Measurements from ENCODE around the gene TRPM3.
"Not testable (repeated sequence)": the region's sequence is repeated elsewhere in the genome, so short reads cannot be mapped to it uniquely, and the experiment has no call there.

The TRPM3 gene

DNA sequence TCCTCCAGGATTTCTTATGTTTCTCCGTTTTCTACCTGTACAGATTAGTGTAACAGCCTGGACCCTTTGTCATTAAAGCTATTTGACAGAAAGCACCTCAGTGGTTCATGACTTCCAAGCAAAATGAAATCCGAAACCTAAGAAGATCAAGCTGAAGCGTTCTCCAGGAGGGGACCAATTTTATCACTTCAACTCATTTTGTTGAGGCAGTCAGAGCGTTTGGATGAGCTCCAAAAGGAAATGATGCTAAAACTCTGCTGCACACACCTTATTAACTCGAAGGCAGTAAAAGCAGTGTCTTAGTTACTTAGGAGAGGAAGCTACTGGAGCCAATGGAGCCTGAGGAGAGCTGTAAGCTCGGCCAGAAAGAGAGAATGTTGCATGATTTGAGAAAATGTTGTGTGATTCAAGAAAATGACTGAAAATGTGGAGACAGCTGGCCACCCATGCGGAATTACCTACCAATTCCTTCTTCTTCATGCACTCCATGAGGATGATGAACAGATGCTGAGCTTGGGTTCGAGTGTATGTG lies 360.2 kb downstream of the TRPM3 start:
- DNase-seq (ENCODE audit: low read depth in 2 of 2): no peak

DNA sequence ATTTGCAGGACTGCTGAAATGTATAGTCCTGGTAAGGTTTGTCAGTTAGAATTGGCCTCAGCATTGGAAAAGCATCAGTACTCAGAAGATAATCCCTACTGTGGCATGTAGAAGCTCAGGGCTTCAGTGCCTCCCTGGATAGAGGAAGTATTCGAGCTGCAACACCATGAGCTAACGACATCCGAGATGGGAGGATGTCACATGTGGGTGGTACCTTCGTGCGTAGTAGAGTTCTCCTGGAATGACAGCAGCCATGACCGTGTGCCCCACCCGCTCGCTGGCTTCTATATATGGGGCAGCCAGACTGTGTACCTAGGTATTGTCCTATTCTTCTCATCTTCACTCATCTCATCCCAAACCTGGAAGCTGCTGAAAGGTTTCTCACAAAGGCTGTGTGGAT lies 361.2 kb downstream of the TRPM3 start:
- no peak for DNase-seq (ENCODE audit: low read depth in 2 of 2)

DNA sequence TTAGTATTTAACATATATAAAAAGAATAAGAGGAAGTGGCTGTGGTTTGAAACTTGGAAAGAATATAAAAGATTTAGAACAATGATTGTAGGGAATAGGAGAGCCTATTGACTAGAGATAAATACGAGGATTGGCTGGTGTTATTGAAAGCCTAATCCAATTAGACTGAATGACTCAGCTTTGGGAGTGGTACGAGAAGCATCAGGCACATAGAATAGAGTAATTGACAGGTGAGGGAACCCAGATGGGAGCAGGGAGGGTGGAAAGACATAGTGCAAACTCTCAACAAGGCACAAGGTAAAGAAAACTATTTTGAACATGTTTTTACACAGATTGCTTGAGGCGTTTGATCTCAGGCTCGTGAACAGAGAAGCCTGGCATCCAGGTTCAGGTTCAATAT lies 368.1 kb downstream of the TRPM3 start:
- DNase-seq (ENCODE audit: low read depth in 2 of 2): no peak

GRCh38 chr9:70749066-70749465 lies 372.4 kb downstream of the TRPM3 start:
- no peak for DNase-seq (ENCODE audit: low read depth in 2 of 2)

GRCh38 chr9:70747261-70747718 lies 374.1 kb downstream of the TRPM3 start:
- DNase-seq (ENCODE audit: low read depth in 2 of 2): no peak

DNA sequence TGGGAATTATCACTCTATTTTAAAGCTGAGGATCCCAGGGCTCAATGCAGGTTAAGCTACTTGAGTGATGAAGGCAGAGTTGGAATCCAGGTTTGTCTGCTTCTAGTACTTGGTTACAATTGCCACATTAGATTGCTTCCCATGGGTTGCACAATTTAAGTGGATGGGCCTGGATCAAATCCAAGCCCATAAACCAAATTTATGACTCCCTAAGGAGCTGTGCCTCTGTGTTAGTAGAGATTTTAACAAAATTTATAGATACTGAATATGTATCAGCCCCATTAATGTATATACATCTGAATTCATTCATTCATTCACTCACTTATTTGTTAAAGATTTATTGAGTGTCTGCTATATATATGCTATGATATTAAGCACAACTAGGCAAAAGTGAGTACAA lies 374.7 kb downstream of the TRPM3 start:
- DNase-seq (ENCODE audit: low read depth in 2 of 2): no peak

- DNase-seq (ENCODE audit: low read depth in 2 of 2): no peak
Measured at GRCh38 chr9:70746316-70746715, 375.1 kb downstream of the TRPM3 start.

- DNase-seq (ENCODE audit: low read depth in 2 of 2): not testable (repeated sequence)
Measured at GRCh38 chr9:70724794-70725193, 396.6 kb downstream of the TRPM3 start.

DNA sequence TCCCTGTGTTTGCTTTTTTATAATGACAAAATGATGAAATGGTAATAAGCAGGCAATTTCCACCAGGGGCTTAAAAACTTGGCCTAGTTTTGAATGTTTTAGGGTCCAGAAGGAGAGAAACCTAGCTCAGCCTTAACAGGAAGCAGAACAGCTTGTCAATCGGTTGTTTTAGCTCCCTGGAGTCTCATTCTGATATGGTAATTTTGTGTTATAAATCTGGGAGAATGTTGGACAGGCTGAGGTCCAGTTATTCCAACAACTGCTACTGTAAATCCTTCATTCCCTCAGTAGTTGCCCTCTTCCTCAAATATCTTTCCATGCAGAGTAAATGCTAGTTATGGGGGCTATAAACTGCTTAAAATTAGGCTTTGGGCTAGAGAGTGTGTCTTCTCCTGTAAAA lies 397.4 kb downstream of the TRPM3 start:
- not testable (repeated sequence) for DNase-seq (ENCODE audit: low read depth in 2 of 2)

GRCh38 chr9:70706797-70707196 lies 414.6 kb downstream of the TRPM3 start:
- DNase-seq (ENCODE audit: low read depth in 2 of 2): not testable (repeated sequence)

DNA sequence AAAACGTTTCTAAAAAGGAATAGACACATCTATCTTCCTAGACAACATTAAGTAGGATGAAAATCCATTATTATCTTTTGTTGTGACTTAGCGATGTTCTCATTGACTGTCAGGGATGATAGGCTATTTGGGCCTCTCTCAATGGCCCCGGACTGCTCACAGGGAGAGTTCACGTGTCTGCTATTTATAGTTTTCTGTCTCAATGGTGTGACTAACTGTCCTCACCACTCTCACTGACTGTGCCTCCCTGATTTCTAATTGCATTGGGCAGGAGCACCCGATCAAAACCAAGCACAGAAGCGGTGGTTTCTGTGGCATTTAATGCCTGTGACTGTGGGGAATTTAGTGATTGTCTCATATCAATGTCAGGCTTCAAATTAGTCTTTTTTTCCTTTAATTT lies 420.3 kb downstream of the TRPM3 start:
- DNase-seq (ENCODE audit: low read depth in 2 of 2): no peak

DNA sequence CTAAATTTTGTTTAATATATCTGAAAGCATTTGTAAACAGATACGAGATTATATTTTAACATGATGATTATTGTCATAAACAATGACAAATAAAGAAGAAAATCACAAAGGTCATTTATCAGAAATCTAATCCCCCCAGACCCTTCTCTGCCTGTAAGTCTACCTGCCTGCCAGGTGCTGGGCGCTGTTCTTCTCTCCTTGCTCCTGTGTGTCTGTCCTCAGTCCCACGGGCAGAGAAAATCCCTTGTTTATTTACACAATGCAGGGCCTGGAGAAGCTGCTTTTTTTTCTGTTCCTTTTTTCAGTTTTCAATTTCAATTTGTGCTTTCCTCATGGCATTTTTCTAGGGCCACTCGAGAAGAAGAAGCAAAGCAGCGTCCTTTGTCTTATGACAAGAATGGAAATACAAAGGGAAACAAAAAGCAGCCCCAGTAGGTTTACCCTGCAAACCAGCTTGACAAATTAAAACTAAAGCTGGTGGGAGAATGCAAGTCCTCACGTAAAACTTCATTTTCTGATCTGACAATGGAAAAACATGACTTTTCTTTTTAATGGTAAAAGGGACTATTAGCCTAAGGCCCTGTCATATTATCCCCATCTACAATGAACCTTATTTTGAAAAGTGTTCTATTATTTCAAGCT lies 424.6 kb downstream of the TRPM3 start:
- DNase-seq (ENCODE audit: low read depth in 2 of 2): no peak

GRCh38 chr9:70694758-70695157 lies 426.7 kb downstream of the TRPM3 start:
- DNase-seq (ENCODE audit: low read depth in 2 of 2): no peak

DNA sequence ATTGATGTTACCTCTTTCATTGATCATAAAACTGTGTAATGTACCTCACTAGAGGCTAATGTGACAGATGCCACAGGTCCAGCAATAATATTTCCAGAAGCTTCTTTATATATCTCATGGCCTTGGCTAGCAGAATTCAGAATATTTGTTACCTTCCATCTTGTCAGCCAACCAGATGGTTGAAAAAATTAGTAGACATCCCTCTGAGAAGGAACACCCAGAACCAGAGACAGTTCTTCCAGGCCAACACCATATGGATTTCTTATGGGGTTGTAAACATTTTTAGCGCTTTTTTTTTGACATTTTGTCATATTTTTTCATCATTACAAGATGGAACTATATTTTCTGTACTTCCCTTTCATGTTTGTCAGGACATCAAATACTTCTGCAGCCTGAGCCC lies 428.2 kb downstream of the TRPM3 start:
- DNase-seq (ENCODE audit: low read depth in 2 of 2): no peak

DNA sequence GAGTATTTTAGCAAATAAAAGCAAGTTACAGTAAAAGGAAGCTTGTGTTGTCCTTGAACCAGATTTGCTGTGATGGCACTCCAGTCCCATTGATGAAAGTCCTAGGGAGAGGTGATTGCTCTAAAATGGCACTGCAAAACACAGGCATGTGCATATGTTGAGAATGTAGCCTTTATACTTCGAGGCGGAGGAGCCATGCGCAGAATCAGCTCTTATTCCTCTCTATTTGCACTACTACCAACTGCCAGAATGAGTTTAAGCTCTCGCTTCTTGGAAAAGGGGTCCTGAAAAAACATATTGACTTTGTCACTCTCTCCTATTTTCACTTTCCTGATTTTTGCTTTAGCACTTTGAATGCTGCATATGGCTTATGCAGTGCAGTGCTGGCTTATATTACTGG lies 429.0 kb downstream of the TRPM3 start:
- DNase-seq (ENCODE audit: low read depth in 2 of 2): no peak

GRCh38 chr9:70688704-70689103 lies 432.7 kb downstream of the TRPM3 start:
- DNase-seq (ENCODE audit: low read depth in 2 of 2): no peak

- DNase-seq (ENCODE audit: low read depth in 2 of 2): no peak
Measured at GRCh38 chr9:70683841-70684240, 437.6 kb downstream of the TRPM3 start.

GRCh38 chr9:70682298-70682697 lies 439.1 kb downstream of the TRPM3 start:
- DNase-seq (ENCODE audit: low read depth in 2 of 2): no peak

GRCh38 chr9:70679845-70680244 lies 441.6 kb downstream of the TRPM3 start:
- DNase-seq (ENCODE audit: low read depth in 2 of 2): no peak

GRCh38 chr9:70678153-70678552 lies 443.3 kb downstream of the TRPM3 start:
- DNase-seq (ENCODE audit: low read depth in 2 of 2): no peak

DNA sequence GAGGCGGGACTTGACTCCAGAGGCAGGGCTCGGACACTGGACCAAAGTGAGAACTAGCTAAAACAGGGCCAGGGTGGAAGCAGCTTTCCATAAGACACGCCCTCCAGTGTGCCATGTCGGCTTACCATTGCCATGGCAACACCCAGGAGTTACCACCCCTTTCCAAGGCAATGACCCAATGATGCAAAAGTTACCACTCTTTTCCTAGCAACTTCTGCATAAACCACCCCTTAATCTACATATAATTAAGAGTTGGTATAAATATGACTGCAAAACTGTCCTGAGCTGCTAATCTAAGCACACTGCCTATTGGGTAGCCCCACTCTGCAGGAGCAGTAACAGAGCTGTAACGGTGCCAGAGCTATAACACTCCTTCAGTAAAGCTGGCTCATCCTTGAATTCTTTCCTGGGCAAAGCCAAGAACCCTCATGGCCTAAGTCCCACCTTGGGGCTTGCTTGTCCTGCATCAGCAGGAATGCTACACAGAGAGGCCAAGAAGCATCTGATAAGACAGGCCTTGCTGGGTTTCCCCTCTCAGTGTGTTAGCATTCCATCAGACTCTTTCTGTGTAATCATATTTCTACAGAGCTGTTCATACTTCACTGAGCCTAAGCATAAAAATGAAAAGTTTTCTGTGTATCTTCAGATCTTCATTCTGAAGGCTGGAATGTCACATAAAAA lies 444.2 kb downstream of the TRPM3 start:
- DNase-seq (ENCODE audit: low read depth in 2 of 2): no peak

DNA sequence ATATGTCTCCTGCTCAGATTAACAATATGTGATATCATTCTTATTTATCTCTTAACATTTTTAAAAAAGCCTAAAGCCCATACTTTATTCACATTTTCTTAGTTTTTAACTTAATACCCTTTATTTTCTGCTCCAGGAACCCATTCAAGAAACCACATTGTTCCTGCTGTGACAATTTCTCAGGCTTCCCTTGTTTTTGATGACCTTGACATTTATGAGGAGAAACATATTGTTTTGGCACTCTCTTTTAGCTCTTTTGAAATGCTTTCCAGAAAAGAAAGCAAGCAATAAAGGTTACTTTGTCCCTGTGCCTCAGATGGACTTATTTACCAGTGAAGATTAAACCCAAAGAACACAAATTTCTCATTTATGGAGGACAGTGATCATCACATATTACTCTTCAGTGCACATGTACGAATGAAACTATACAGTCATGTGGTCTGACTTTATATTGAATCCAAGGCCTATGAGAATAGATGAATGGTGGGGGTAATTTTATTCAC lies 445.5 kb downstream of the TRPM3 start:
- no peak for DNase-seq (ENCODE audit: low read depth in 2 of 2)

- DNase-seq (ENCODE audit: low read depth in 2 of 2): no peak
Measured at GRCh38 chr9:70673844-70674243, 447.6 kb downstream of the TRPM3 start.

Data from activated CD8-positive, alpha-beta memory T cell treated with anti-CD3 and anti-CD28 coated beads for 4 hours (primary cell).